Endothelial cell of umbilical vein (primary cell): ENCODE results near the gene KLRB1. TPM values are rescaled to one million over a fixed set of nuclear protein-coding genes. Genes with fewer than 3 reads are reported as not detected.
"Not testable (repeated sequence)": the region's sequence is repeated elsewhere in the genome, so short reads cannot be mapped to it uniquely, and the experiment has no call there.

ENCODE experiments used
- BruUV-seq: library from RNA; stranded (reverse); fragments of 400-500 nt; replicated peaks from 2 replicates; lab custom pipeline; 2021; lab: Mats Ljungman, UMichigan
- CTCF ChIA-PET: fragments of 300-600, 350-600 bp; sonication (Branson Sonifier 250); formaldehyde crosslinking; loops from one replicate; lab custom pipeline; 2021; ENCODE audit warnings: antibody characterized with exemption, inconsistent platforms; lab: Charles Lee
- POLR2A ChIA-PET: fragments of 300-600, 350-600 bp; sonication (Branson Sonifier 250); formaldehyde crosslinking; loops from one replicate; lab custom pipeline; 2021; ENCODE audit warnings: antibody characterized with exemption, inconsistent platforms; lab: Charles Lee
- DNase-seq: peaks from one replicate; pipeline ENCODE4 v3.0.0-alpha.2; 2011; ENCODE audit warnings: low read depth, low spot score
- FAIRE-seq: peaks from 2 replicates; lab custom pipeline; 2011; peaks lifted over from hg19 to GRCh38; lab: Jason Lieb, UNC
- H2AFZ ChIP-seq: 2 replicates; pipeline ENCODE4 v1.6.0; 2012; ENCODE audit warnings: low read depth, low read length, control low read depth, inconsistent platforms
- H3K27ac ChIP-seq: 2 replicates; pipeline ENCODE4 v1.5.1; 2011; ENCODE audit warnings: low read depth, mild to moderate bottlenecking, control low read depth, low read length, moderate library complexity; ENCODE audit not compliant: insufficient read depth
- H3K27me3 ChIP-seq, 2 experiments: 2 replicates each; pipeline versions ENCODE4 v1.6.0 to v1.6.1; 2011; ENCODE audit warnings: low read length in 2 of 2, mixed read lengths in 1 of 2; ENCODE audit not compliant: control insufficient read depth in 2 of 2, insufficient read depth in 2 of 2
- H3K36me3 ChIP-seq, 2 experiments: 2 replicates in 1 of 2; 3 replicates in 1 of 2; pipeline ENCODE4 v1.5.1; 2011; ENCODE audit warnings: low read length in 2 of 2, mild to moderate bottlenecking in 1 of 2, moderate library complexity in 1 of 2; ENCODE audit not compliant: control insufficient read depth in 2 of 2, insufficient read depth in 2 of 2; ENCODE audit errors: extremely low read depth in 1 of 2
- H3K4me1 ChIP-seq: 3 replicates; pipeline ENCODE4 v1.5.1; 2011; ENCODE audit warnings: mild to moderate bottlenecking, low read length; ENCODE audit not compliant: control insufficient read depth, insufficient read depth; ENCODE audit errors: extremely low read depth
- H3K4me2 ChIP-seq: 2 replicates; pipeline ENCODE4 v1.6.1; 2011; ENCODE audit warnings: low read length, control low read depth, mixed read lengths; ENCODE audit not compliant: insufficient read depth
- H3K4me3 ChIP-seq, 3 experiments: fragments of 200-600 bp in 1 of 3; sonication (generic), shearing (Covaris generic) in 1 of 3; replicated peaks in 1 of 3; 2 replicates each; pipeline ENCODE4 v1.5.1; 2011 to 2016; ENCODE audit warnings: control low read depth in 3 of 3, low read length in 3 of 3, mild to moderate bottlenecking in 2 of 3, inconsistent platforms in 1 of 3, low read depth in 1 of 3, moderate library complexity in 1 of 3; ENCODE audit not compliant: insufficient read depth in 1 of 3
- H3K79me2 ChIP-seq: 2 replicates; pipeline ENCODE4 v1.6.0; 2012; ENCODE audit warnings: low read length, inconsistent platforms; ENCODE audit not compliant: control insufficient read depth, insufficient read depth
- H3K9ac ChIP-seq: replicated peaks from 2 replicates; pipeline ENCODE3; 2011; ENCODE audit warnings: low read length, control low read depth; ENCODE audit not compliant: insufficient read depth; ENCODE audit errors: extremely low read depth
- H3K9me1 ChIP-seq: replicated peaks from 3 replicates; pipeline ENCODE4 v1.6.0; 2011; ENCODE audit warnings: mild to moderate bottlenecking, low read length; ENCODE audit not compliant: control insufficient read depth, insufficient read depth; ENCODE audit errors: extremely low read depth
- H3K9me3 ChIP-seq: replicated peaks from 2 replicates; pipeline ENCODE4 v1.5.1; 2012; ENCODE audit warnings: low read length, inconsistent platforms; ENCODE audit not compliant: control insufficient read depth, insufficient read depth
- H4K20me1 ChIP-seq: replicated peaks from 2 replicates; pipeline ENCODE3; 2011; ENCODE audit warnings: mild to moderate bottlenecking, low read length; ENCODE audit not compliant: control insufficient read depth, insufficient read depth; ENCODE audit errors: extremely low read depth
- CTCF ChIP-seq, 2 donors: IDR thresholded peaks; 1 replicate in 1 of 2; 2 replicates in 1 of 2; pipeline ENCODE4 v1.5.1; 2011; ENCODE audit warnings: low read length in 2 of 2, mild to moderate bottlenecking in 2 of 2, moderate library complexity in 2 of 2, control low read depth in 1 of 2, inconsistent platforms in 1 of 2, low read depth in 1 of 2; ENCODE audit not compliant: insufficient read depth in 1 of 2; ENCODE audit errors: extremely low read depth in 1 of 2
- EZH2 ChIP-seq: IDR thresholded peaks from 2 replicates; pipeline ENCODE4 v1.6.1; 2012; ENCODE audit warnings: borderline replicate concordance, low read depth, mild to moderate bottlenecking, moderate library complexity, low read length, inconsistent platforms; ENCODE audit not compliant: severe bottlenecking
- FOS ChIP-seq: IDR thresholded peaks from 2 replicates; pipeline ENCODE4 v1.6.1; 2011; ENCODE audit warnings: mild to moderate bottlenecking, low read length, moderate library complexity, borderline replicate concordance; ENCODE audit not compliant: insufficient read depth
- GATA2 ChIP-seq: IDR thresholded peaks from 2 replicates; pipeline ENCODE4 v1.7.0; 2011; ENCODE audit warnings: low read depth, mild to moderate bottlenecking, moderate library complexity, mixed read lengths, low read length; ENCODE audit not compliant: insufficient read length, insufficient read depth
- JUN ChIP-seq: IDR thresholded peaks from 2 replicates; pipeline ENCODE4 v1.6.1; 2011; ENCODE audit warnings: borderline replicate concordance, low read depth; ENCODE audit not compliant: insufficient read length, insufficient read depth
- MAX ChIP-seq: IDR thresholded peaks from 2 replicates; pipeline ENCODE4 v1.6.1; 2011; ENCODE audit not compliant: insufficient read depth, insufficient read length
- MYC ChIP-seq: IDR thresholded peaks from one replicate; pipeline ENCODE4 v1.6.1; 2011; ENCODE audit warnings: mild to moderate bottlenecking, low read depth, low read length
- POLR2A ChIP-seq: IDR thresholded peaks from 2 replicates; pipeline ENCODE4 v1.6.1; 2012; ENCODE audit warnings: low read depth, mild to moderate bottlenecking, control low read depth, low read length
- POLR2AphosphoS5 ChIP-seq: IDR thresholded peaks from 2 replicates; pipeline ENCODE4 v1.6.1; 2012; ENCODE audit warnings: low read depth, mild to moderate bottlenecking, control low read depth, low read length, moderate library complexity; ENCODE audit not compliant: insufficient read depth
- dilution Hi-C: fragments of 300-500 bp; cut with MboI; formaldehyde crosslinking; loops from one replicate; pipeline ENCODE4 v1.15.0; 2019; ENCODE audit warnings: low sequenced_read_pairs; ENCODE audit not compliant: extremely low pct_ligation_motif_present
- intact Hi-C: fragments of 100-400 bp; cut with micrococcal nuclease; formaldehyde crosslinking; loops from one replicate; pipeline ENCODE4 v1.10.0; 2022
- polyA plus RNA-seq, 4 experiments: library from polyadenylated mRNA; depleted of rRNA in 3 of 4; stranded (reverse) in 3 of 4; unstranded in 1 of 4; fragments of >200 nt; gene quantifications; 2 replicates each; pipeline versions ENCODE4 v1.2.1 to v1.2.3, GENCODE V29; 2011 to 2012; ENCODE audit warnings: missing spikeins in 1 of 4
- total RNA-seq: library from RNA; stranded (reverse); gene quantifications from 2 replicates; pipeline ENCODE4 v1.2.3, GENCODE V29; 2021

KLRB1 gene
- total and polyA plus RNA-seq, 2 donors (not counting 3 experiments of a cell fraction or from before 2014, with no cell fraction given), result not detected

GRCh38 chr12:9646794-9647781 lies 39.4 kb upstream of the KLRB1 start:
- peak; percentile 30 for DNase-seq
- Histone ChIP-seq H3K4me1 (peaks cover 40% of the 10 kb centered on the region), H3K36me3 (no peaks in the 10 kb centered on the region), H2AFZ (peak overlapping the region; percentile 85), H4K20me1 (no peaks in the 10 kb centered on the region), H3K4me3 (peak overlapping the region; percentile 57 to 91 (median 85)), H3K27me3 (no peaks in the 10 kb centered on the region), H3K9ac (peak overlapping the region; percentile 83), H3K9me3 (no peaks in the 10 kb centered on the region), H3K27ac (peak overlapping the region; percentile 72), H3K4me2 (peak overlapping the region; percentile 98), H3K79me2 (peaks cover 10% of the 10 kb centered on the region), H3K9me1 (no peaks in the 10 kb centered on the region)
- intact Hi-C loops, result no loop called here
- CTCF ChIA-PET, result interaction anchor here (1.3 to 3.2 kb wide), 7 partner anchors 27 to 104 kb away, joined by 3 to 22 read pairs (median 8); no protein-coding TSS in a partner anchor
- TF ChIP-seq EZH2, result no peak
- TF ChIP-seq POLR2AphosphoS5, result no peak
- no peak for TF ChIP-seq POLR2A
- TF ChIP-seq MAX, result no peak
- no peak for TF ChIP-seq FOS
- TF ChIP-seq GATA2, result no peak
- no peak for TF ChIP-seq JUN
- no peak for TF ChIP-seq MYC
- no peak for TF ChIP-seq CTCF (IDR thresholded peaks at IDR 0.05; ENCODE audit: extremely low read depth in 1 of 2, insufficient read depth in 1 of 2, low read depth in 1 of 2, low read length in 2 of 2)
- no TSS peak for BruUV-seq
- dilution Hi-C loops, result no loop called here
- peak; percentile 21 for FAIRE-seq
- POLR2A ChIA-PET, result interaction anchor here (0.5 kb wide), 1 partner anchor 452 kb away, joined by 4 read pairs; no protein-coding TSS in a partner anchor

GRCh38 chr12:9644985-9645551 lies 37.4 kb upstream of the KLRB1 start:
- H3K9ac ChIP-seq, dilution Hi-C loops, H3K27me3 ChIP-seq, H3K4me3 ChIP-seq, H3K9me1 ChIP-seq, intact Hi-C loops, H3K27ac ChIP-seq, H4K20me1 ChIP-seq, H3K9me3 ChIP-seq, CTCF ChIA-PET, H3K79me2 ChIP-seq, H3K36me3 ChIP-seq, H3K4me2 ChIP-seq, FAIRE-seq, DNase-seq, POLR2A ChIA-PET, H2AFZ ChIP-seq, BruUV-seq: not testable (repeated sequence)
- peaks cover 26% of the 10 kb centered on the region for H3K4me1 ChIP-seq
